Measurements from ENCODE around the gene MAPK1. TPM values are rescaled to one million over a fixed set of nuclear protein-coding genes. Genes with fewer than 3 reads are reported as not detected.
"Not testable (repeated sequence)": the region's sequence is repeated elsewhere in the genome, so short reads cannot be mapped to it uniquely, and the experiment has no call there.

MAPK1 gene
- total RNA-seq, 4 donors from 2014 or later, result 44.9 to 87.2 (median 63.5) TPM

- no peaks in the 10 kb centered on the region for H3K27me3 ChIP-seq
- intact Hi-C loops (cut with DNase I), result no loop called here
- 95% methylated on average over 9 of the region's 9 CpGs for WGBS
- H3K9me3 ChIP-seq, result no peaks in the 10 kb centered on the region
- no peak overlapping the region for H3K4me3 ChIP-seq
- no peak for DNase-seq (ENCODE audit: extremely low spot score)
- TF ChIP-seq EP300 (IDR thresholded peaks at IDR 0.05) (no peak), POLR2AphosphoS5 (IDR thresholded peaks at IDR 0.05) (no peak), CTCF (IDR thresholded peaks at IDR 0.05) (no peak), POLR2A (IDR thresholded peaks at IDR 0.05; ENCODE audit: low read depth) (no peak)
- no peak overlapping the region for H3K27ac ChIP-seq (replicated peaks in 1 of 4)
- peaks cover 5 to 17% (median 12%) of the 10 kb centered on the region in 4 donors for H3K4me1 ChIP-seq
- peaks cover 27 to 88% (median 73%) of the 10 kb centered on the region in 4 donors for H3K36me3 ChIP-seq
These were observed 65.4 kb downstream of the MAPK1 start for GRCh38 chr22:21802056-21802455.

- DNase-seq (ENCODE audit: extremely low spot score); H3K9me3 ChIP-seq; H3K27ac ChIP-seq (replicated peaks in 1 of 4); H3K27me3 ChIP-seq; intact Hi-C loops (cut with DNase I); H3K4me3 ChIP-seq: not testable (repeated sequence)
- Histone ChIP-seq H3K4me1 (peaks cover 0 to 16% (median 11%) of the 10 kb centered on the region in 4 donors), H3K36me3 (peaks cover 27 to 81% (median 67%) of the 10 kb centered on the region in 4 donors)
- 96% methylated on average over 7 of the region's 7 CpGs for WGBS
These were observed 66.2 kb downstream of the MAPK1 start for GRCh38 chr22:21801304-21801644.

GRCh38 chr22:21800552-21801303 lies 66.7 kb downstream of the MAPK1 start:
- H3K36me3 ChIP-seq, result peaks cover 26 to 79% (median 62%) of the 10 kb centered on the region in 4 donors
- intact Hi-C loops (cut with DNase I), result no loop called here
- no peaks in the 10 kb centered on the region for H3K27me3 ChIP-seq
- H3K27ac ChIP-seq (replicated peaks in 1 of 4), result no peak overlapping the region
- no peak overlapping the region for H3K4me3 ChIP-seq
- 97% methylated on average over 9 of the region's 9 CpGs for WGBS
- H3K9me3 ChIP-seq, result no peaks in the 10 kb centered on the region
- TF ChIP-seq POLR2A (IDR thresholded peaks at IDR 0.05; ENCODE audit: low read depth) (no peak), CTCF (IDR thresholded peaks at IDR 0.05) (no peak), EP300 (IDR thresholded peaks at IDR 0.05) (no peak), POLR2AphosphoS5 (IDR thresholded peaks at IDR 0.05) (no peak)
- DNase-seq (ENCODE audit: extremely low spot score), result no peak
- H3K4me1 ChIP-seq, result peaks cover 0 to 16% (median 11%) of the 10 kb centered on the region in 4 donors

- Histone ChIP-seq H3K9me3 (no peaks in the 10 kb centered on the region), H3K27ac (replicated peaks in 1 of 4) (no peak overlapping the region), H3K36me3 (peaks cover 15 to 75% (median 47%) of the 10 kb centered on the region in 4 donors), H3K4me1 (peaks cover 0 to 16% (median 11%) of the 10 kb centered on the region in 4 donors), H3K4me3 (no peak overlapping the region), H3K27me3 (no peaks in the 10 kb centered on the region)
- intact Hi-C loops (cut with DNase I), result no loop called here
- WGBS, result 79% methylated on average over 5 of the region's 5 CpGs
- DNase-seq (ENCODE audit: extremely low spot score), result no peak
- no peak for TF ChIP-seq POLR2A (IDR thresholded peaks at IDR 0.05; ENCODE audit: low read depth)
- TF ChIP-seq EP300 (IDR thresholded peaks at IDR 0.05), result no peak
- no peak for TF ChIP-seq POLR2AphosphoS5 (IDR thresholded peaks at IDR 0.05)
- no peak for TF ChIP-seq CTCF (IDR thresholded peaks at IDR 0.05)
These were observed 69.8 kb downstream of the MAPK1 start for GRCh38 chr22:21797444-21798221.

GRCh38 chr22:21796863-21797262 lies 70.6 kb downstream of the MAPK1 start:
- peaks cover 15 to 71% (median 40%) of the 10 kb centered on the region in 4 donors for H3K36me3 ChIP-seq
- intact Hi-C loops (cut with DNase I), result no loop called here
- H3K27ac ChIP-seq (replicated peaks in 1 of 4), result no peak overlapping the region
- H3K27me3 ChIP-seq, result no peaks in the 10 kb centered on the region
- peaks cover 0 to 16% (median 11%) of the 10 kb centered on the region in 4 donors for H3K4me1 ChIP-seq
- 85% methylated on average over 5 of the region's 5 CpGs for WGBS
- no peak for TF ChIP-seq POLR2AphosphoS5 (IDR thresholded peaks at IDR 0.05)
- H3K4me3 ChIP-seq, result no peak overlapping the region
- H3K9me3 ChIP-seq, result no peaks in the 10 kb centered on the region
- no peak for DNase-seq (ENCODE audit: extremely low spot score)

All from esophagus muscularis mucosa (tissue), 4 donors.